ENCODE results near the gene KCNC4.

The KCNC4 gene

GRCh38 chr1:110188035-110188618 lies 22.0 kb upstream of the KCNC4 start:
- in situ Hi-C loops (cut with MboI; ENCODE audit: low sequenced_read_pairs) = no loop called here

GRCh38 chr1:110189181-110189580 lies 20.9 kb upstream of the KCNC4 start:
- in situ Hi-C loops (cut with MboI; ENCODE audit: low sequenced_read_pairs) = no loop called here

GRCh38 chr1:110190282-110190929 lies 19.7 kb upstream of the KCNC4 start:
- in situ Hi-C loops (cut with MboI; ENCODE audit: low sequenced_read_pairs) = no loop called here

- in situ Hi-C loops (cut with MboI; ENCODE audit: low sequenced_read_pairs) = no loop called here
Observed at GRCh38 chr1:110192541-110192940, 17.6 kb upstream of the KCNC4 start.

GRCh38 chr1:110195196-110195595 lies 14.9 kb upstream of the KCNC4 start:
- in situ Hi-C loops (cut with MboI; ENCODE audit: low sequenced_read_pairs) = no loop called here

- in situ Hi-C loops (cut with MboI; ENCODE audit: low sequenced_read_pairs) = no loop called here
Observed at GRCh38 chr1:110196917-110197765, 13.0 kb upstream of the KCNC4 start.

- in situ Hi-C loops (cut with MboI; ENCODE audit: low sequenced_read_pairs) = no loop called here
Observed at GRCh38 chr1:110197905-110198629, 12.0 kb upstream of the KCNC4 start.

- in situ Hi-C loops (cut with MboI; ENCODE audit: low sequenced_read_pairs) = no loop called here
Observed at GRCh38 chr1:110198746-110199145, 11.4 kb upstream of the KCNC4 start.

- in situ Hi-C loops (cut with MboI; ENCODE audit: low sequenced_read_pairs) = loop anchor here (25.0 kb wide), 1 partner anchor 112 kb away; no protein-coding TSS in a partner anchor
Observed at GRCh38 chr1:110200190-110200589, 9.9 kb upstream of the KCNC4 start.

GRCh38 chr1:110200666-110201065 lies 9.4 kb upstream of the KCNC4 start:
- in situ Hi-C loops (cut with MboI; ENCODE audit: low sequenced_read_pairs) = loop anchor here (25.0 kb wide), 1 partner anchor 112 kb away; no protein-coding TSS in a partner anchor

GRCh38 chr1:110201157-110201825 lies 8.8 kb upstream of the KCNC4 start:
- in situ Hi-C loops (cut with MboI; ENCODE audit: low sequenced_read_pairs) = loop anchor here (25.0 kb wide), 1 partner anchor 111 kb away; no protein-coding TSS in a partner anchor

GRCh38 chr1:110203021-110203661 lies 7.0 kb upstream of the KCNC4 start:
- in situ Hi-C loops (cut with MboI; ENCODE audit: low sequenced_read_pairs) = loop anchor here (25.0 kb wide), 1 partner anchor 109 kb away; no protein-coding TSS in a partner anchor

GRCh38 chr1:110205156-110205555 lies 5.0 kb upstream of the KCNC4 start:
- in situ Hi-C loops (cut with MboI; ENCODE audit: low sequenced_read_pairs) = loop anchor here (25.0 kb wide), 1 partner anchor 107 kb away; no protein-coding TSS in a partner anchor

GRCh38 chr1:110205591-110206155 lies 4.4 kb upstream of the KCNC4 start:
- in situ Hi-C loops (cut with MboI; ENCODE audit: low sequenced_read_pairs) = loop anchor here (25.0 kb wide), 1 partner anchor 107 kb away; no protein-coding TSS in a partner anchor

GRCh38 chr1:110206261-110206920 lies 3.7 kb upstream of the KCNC4 start:
- in situ Hi-C loops (cut with MboI; ENCODE audit: low sequenced_read_pairs) = loop anchor here (25.0 kb wide), 1 partner anchor 106 kb away; no protein-coding TSS in a partner anchor

GRCh38 chr1:110207831-110208230 lies 2.3 kb upstream of the KCNC4 start:
- in situ Hi-C loops (cut with MboI; ENCODE audit: low sequenced_read_pairs) = loop anchor here (25.0 kb wide), 1 partner anchor 104 kb away; no protein-coding TSS in a partner anchor

GRCh38 chr1:110208916-110209645 lies 1.0 kb upstream of the KCNC4 start:
- in situ Hi-C loops (cut with MboI; ENCODE audit: low sequenced_read_pairs) = loop anchor here (25.0 kb wide), 1 partner anchor 103 kb away; no protein-coding TSS in a partner anchor
